NCI-H345 treated with DMSO at 0.1 percent for 48 hours (cell line): ENCODE measurements around the gene CDC42EP3.

Experiments used
- DNase-seq: peaks from one replicate; lab custom pipeline; 2025; ENCODE audit not compliant: unreplicated experiment; lab: John Stamatoyannopoulos, UW

The CDC42EP3 gene

GRCh38 chr2:37683921-37684780, 12.7 kb upstream of the CDC42EP3 start:
- no peak for DNase-seq

GRCh38 chr2:37683241-37683640, 11.8 kb upstream of the CDC42EP3 start:
- no peak for DNase-seq

GRCh38 chr2:37682473-37682872, 11.0 kb upstream of the CDC42EP3 start:
- no peak for DNase-seq

GRCh38 chr2:37681587-37681986, 10.1 kb upstream of the CDC42EP3 start:
- no peak for DNase-seq

GRCh38 chr2:37679072-37679695, 7.7 kb upstream of the CDC42EP3 start:
- DNase-seq = no peak

- no peak for DNase-seq
Measured at GRCh38 chr2:37676274-37676673, 4.8 kb upstream of the CDC42EP3 start.

- no peak for DNase-seq
Measured at GRCh38 chr2:37674946-37675345, 3.5 kb upstream of the CDC42EP3 start.

- no peak for DNase-seq
Measured at GRCh38 chr2:37672870-37673184, 1.4 kb upstream of the CDC42EP3 start.

- DNase-seq = peak; percentile 27
Measured at GRCh38 chr2:37672104-37672869, 845 bp upstream of the CDC42EP3 start.

- peak; percentile 45 for DNase-seq
Measured at GRCh38 chr2:37671816-37672103, 318 bp upstream of the CDC42EP3 start.

- DNase-seq = no peak
Measured at GRCh38 chr2:37670378-37671008, 949 bp downstream of the CDC42EP3 start.

- no peak for DNase-seq
Measured at GRCh38 chr2:37669446-37669845, 2.0 kb downstream of the CDC42EP3 start.

GRCh38 chr2:37667704-37668103, 3.7 kb downstream of the CDC42EP3 start:
- DNase-seq = no peak

- DNase-seq = no peak
Measured at GRCh38 chr2:37666772-37667171, 4.7 kb downstream of the CDC42EP3 start.

GRCh38 chr2:37665604-37666362, 5.7 kb downstream of the CDC42EP3 start:
- no peak for DNase-seq

GRCh38 chr2:37665043-37665442, 6.4 kb downstream of the CDC42EP3 start:
- no peak for DNase-seq

- no peak for DNase-seq
Measured at GRCh38 chr2:37664231-37664643, 7.2 kb downstream of the CDC42EP3 start.

- no peak for DNase-seq
Measured at GRCh38 chr2:37663390-37663789, 8.1 kb downstream of the CDC42EP3 start.

GRCh38 chr2:37659723-37660122, 11.7 kb downstream of the CDC42EP3 start:
- DNase-seq = no peak

- no peak for DNase-seq
Measured at GRCh38 chr2:37658682-37659081, 12.8 kb downstream of the CDC42EP3 start.

- no peak for DNase-seq
Measured at GRCh38 chr2:37657471-37657870, 14.0 kb downstream of the CDC42EP3 start.
